Measurements from ENCODE around the gene ACAD10. TPM values are rescaled to one million over a fixed set of nuclear protein-coding genes. Genes with fewer than 3 reads are reported as not detected.
A peak's percentile ranks its signal among the peaks of the same experiment; 100 is the strongest.

ACAD10 gene
- total RNA-seq, 2 donors from 2014 or later, result 13.0 to 18.2 TPM

- Histone ChIP-seq H3K4me1 (peaks cover 0 to 9% of the 10 kb centered on the region in 2 donors), H3K27ac (no peak overlapping the region), H3K27me3 (no peaks in the 10 kb centered on the region), H3K36me3 (peaks cover 58% of the 10 kb centered on the region), H3K9me3 (peaks cover 0 to 5% of the 10 kb centered on the region in 2 donors), H3K4me3 (no peak overlapping the region)
- no peak for DNase-seq (ENCODE audit: low spot score)
- TF ChIP-seq, protein P1, sequence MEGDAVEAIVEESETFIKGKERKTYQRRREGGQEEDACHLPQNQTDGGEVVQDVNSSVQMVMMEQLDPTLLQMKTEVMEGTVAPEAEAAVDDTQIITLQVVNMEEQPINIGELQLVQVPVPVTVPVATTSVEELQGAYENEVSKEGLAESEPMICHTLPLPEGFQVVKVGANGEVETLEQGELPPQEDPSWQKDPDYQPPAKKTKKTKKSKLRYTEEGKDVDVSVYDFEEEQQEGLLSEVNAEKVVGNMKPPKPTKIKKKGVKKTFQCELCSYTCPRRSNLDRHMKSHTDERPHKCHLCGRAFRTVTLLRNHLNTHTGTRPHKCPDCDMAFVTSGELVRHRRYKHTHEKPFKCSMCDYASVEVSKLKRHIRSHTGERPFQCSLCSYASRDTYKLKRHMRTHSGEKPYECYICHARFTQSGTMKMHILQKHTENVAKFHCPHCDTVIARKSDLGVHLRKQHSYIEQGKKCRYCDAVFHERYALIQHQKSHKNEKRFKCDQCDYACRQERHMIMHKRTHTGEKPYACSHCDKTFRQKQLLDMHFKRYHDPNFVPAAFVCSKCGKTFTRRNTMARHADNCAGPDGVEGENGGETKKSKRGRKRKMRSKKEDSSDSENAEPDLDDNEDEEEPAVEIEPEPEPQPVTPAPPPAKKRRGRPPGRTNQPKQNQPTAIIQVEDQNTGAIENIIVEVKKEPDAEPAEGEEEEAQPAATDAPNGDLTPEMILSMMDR (IDR thresholded peaks at IDR 0.05), result no peak
Observed at GRCh38 chr12:111784953-111785352, 99.1 kb downstream of the ACAD10 start.

GRCh38 chr12:111785651-111786050 lies 99.8 kb downstream of the ACAD10 start:
- peaks cover 65% of the 10 kb centered on the region for H3K36me3 ChIP-seq

GRCh38 chr12:111788178-111788654 lies 102.4 kb downstream of the ACAD10 start:
- TF ChIP-seq, protein P1 (IDR thresholded peaks at IDR 0.05), result peak in 1 of 2 donors; percentile 63
- no peak for DNase-seq (ENCODE audit: low spot score)
- H3K4me3 ChIP-seq, result no peak overlapping the region
- no peaks in the 10 kb centered on the region for H3K27me3 ChIP-seq
- H3K9me3 ChIP-seq, result no peaks in the 10 kb centered on the region
- H3K4me1 ChIP-seq, result peaks cover 0 to 24% of the 10 kb centered on the region in 2 donors
- no peak overlapping the region for H3K27ac ChIP-seq
- peaks cover 79% of the 10 kb centered on the region for H3K36me3 ChIP-seq

More at GRCh38 chr12:111785651-111786050, 99.8 kb downstream of the ACAD10 start:
- Histone ChIP-seq H3K27ac (no peak overlapping the region), H3K4me3 (no peak overlapping the region), H3K9me3 (peaks cover 0 to 5% of the 10 kb centered on the region in 2 donors), H3K4me1 (peaks cover 0 to 9% of the 10 kb centered on the region in 2 donors), H3K27me3 (no peaks in the 10 kb centered on the region)
- TF ChIP-seq, protein P1 (IDR thresholded peaks at IDR 0.05), result no peak
- no peak for DNase-seq (ENCODE audit: low spot score)

- Histone ChIP-seq H3K27ac (no peak overlapping the region), H3K9me3 (no peaks in the 10 kb centered on the region), H3K4me1 (peaks cover 0 to 24% of the 10 kb centered on the region in 2 donors), H3K36me3 (peaks cover 77% of the 10 kb centered on the region), H3K27me3 (no peaks in the 10 kb centered on the region), H3K4me3 (no peak overlapping the region)
- DNase-seq (ENCODE audit: low spot score), result no peak
- TF ChIP-seq, protein P1 (IDR thresholded peaks at IDR 0.05), result no peak
Observed at GRCh38 chr12:111789779-111790178, 103.9 kb downstream of the ACAD10 start.

DNA sequence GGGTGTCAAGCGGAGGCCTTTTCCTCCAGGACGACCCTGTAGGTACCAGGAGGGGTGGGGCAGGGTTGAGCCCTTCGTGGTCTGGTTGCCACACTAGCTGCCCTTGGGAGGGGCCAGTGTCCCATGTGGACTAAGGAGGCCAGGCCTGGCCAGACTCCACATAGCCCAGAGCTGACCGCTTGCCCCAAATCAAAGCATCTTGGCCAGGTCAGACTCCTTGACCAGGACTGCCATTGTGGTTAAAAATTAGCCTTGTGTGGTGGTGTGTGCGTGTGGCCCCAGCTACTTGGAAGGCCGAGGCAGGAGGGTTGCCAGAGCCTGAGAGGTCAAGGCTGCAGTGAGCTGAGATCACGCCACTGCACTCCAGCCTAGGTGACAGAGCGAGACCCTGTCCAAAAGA lies 105.7 kb downstream of the ACAD10 start:
- H3K27me3 ChIP-seq, result no peaks in the 10 kb centered on the region
- peaks cover 0 to 24% of the 10 kb centered on the region in 2 donors for H3K4me1 ChIP-seq
- peak overlapping the region; percentile 74 to 91 for H3K27ac ChIP-seq
- TF ChIP-seq, protein P1 (IDR thresholded peaks at IDR 0.05), result no peak
- H3K9me3 ChIP-seq, result no peaks in the 10 kb centered on the region
- no peak overlapping the region for H3K4me3 ChIP-seq
- DNase-seq (ENCODE audit: low spot score), result no peak
- peaks cover 69% of the 10 kb centered on the region for H3K36me3 ChIP-seq
